Activated CD4-positive, alpha-beta T cell treated with anti-CD3 and anti-CD28 coated beads, Interleukin-2, amount 50 U/mL, for 4 hours (primary cell): ENCODE measurements around the gene THOC7.
A peak's percentile ranks its signal among the peaks of the same experiment; 100 is the strongest.

ENCODE experiments used
- DNase-seq, 2 experiments: peaks; one replicate each; pipeline ENCODE4 v3.0.0-alpha.2; 2020

Gene THOC7

DNA sequence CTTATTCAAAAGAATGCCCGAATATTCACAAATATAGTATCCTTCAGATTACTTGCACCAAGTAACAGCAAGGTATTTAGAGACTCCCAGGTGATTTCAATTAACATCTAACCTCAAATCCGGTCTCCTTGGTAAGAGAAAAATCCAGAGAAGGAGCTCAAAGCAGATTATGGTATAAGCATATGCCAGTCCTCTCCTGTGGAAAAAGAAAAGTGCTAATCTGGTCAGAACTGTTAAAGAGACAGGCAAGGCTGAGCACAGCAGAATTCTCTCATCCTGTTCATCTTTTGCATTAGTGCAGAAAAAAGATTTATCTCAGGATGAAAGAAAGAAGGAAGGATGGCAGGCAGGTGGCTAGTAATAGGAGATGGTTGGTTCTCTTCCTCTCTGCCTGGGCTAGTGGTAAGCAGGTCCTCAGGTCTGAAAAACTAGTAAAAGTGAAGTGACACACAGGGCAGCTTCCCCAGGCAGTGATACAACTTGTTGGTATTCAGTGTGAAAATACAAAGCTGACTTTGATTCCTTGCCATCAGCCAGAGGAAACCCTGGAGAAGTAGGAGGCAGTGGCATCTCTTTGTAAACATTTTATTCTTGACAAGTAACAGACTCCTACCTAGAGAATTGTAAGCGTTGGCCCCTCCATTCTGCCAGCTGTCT lies 14.3 kb upstream of the THOC7 start:
- DNase-seq: no peak

DNA sequence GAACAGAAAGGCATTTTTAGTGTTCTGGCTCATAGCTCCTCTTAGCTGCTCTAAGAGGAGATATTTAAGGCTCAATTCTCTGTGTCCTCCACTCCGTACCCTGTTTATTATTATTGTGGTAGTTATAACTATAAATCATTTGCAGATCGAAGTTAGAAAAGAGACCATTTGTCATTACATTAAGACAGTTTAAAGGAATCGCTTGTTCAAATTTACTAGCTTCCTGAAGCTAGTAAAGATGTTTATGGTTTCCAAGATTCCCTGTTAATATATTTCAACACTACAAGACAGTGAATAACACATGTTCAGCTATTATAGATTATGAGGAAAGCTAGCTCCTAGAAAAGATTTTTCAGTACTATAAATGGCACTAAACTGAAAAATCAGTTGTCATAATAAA lies 12.7 kb upstream of the THOC7 start:
- no peak for DNase-seq

- DNase-seq: no peak
Observed at GRCh38 chr3:63875510-63875909, 11.9 kb upstream of the THOC7 start.

GRCh38 chr3:63874769-63875168 lies 11.2 kb upstream of the THOC7 start:
- DNase-seq: no peak

- DNase-seq: no peak
Observed at GRCh38 chr3:63872135-63872924, 8.7 kb upstream of the THOC7 start.

GRCh38 chr3:63870615-63871005 lies 7.0 kb upstream of the THOC7 start:
- DNase-seq: no peak

GRCh38 chr3:63869940-63870614 lies 6.5 kb upstream of the THOC7 start:
- DNase-seq: no peak

- no peak for DNase-seq
Observed at GRCh38 chr3:63867225-63867624, 3.6 kb upstream of the THOC7 start.

DNA sequence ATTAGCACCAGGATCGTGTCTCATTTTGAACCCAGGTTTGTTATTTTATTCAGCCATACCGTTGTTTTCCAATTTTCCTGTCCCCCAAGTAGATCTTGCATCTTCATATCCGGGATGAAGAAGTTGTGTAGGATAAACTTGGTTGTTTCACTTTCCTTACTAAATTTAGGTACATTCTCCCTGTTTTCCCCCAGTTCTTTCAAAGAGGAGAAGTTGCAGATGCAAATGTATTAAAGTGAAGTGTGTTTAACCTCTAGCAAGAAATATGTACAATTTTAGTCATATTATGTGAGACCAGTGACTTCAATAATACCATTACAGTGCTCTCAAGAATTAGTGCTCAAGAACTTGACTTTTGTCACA lies 1.3 kb upstream of the THOC7 start:
- no peak for DNase-seq

- DNase-seq: peak; percentile 25
Observed at GRCh38 chr3:63864008-63864964, 681 bp upstream of the THOC7 start.

GRCh38 chr3:63862804-63863149 lies 828 bp downstream of the THOC7 start:
- DNase-seq: no peak

DNA sequence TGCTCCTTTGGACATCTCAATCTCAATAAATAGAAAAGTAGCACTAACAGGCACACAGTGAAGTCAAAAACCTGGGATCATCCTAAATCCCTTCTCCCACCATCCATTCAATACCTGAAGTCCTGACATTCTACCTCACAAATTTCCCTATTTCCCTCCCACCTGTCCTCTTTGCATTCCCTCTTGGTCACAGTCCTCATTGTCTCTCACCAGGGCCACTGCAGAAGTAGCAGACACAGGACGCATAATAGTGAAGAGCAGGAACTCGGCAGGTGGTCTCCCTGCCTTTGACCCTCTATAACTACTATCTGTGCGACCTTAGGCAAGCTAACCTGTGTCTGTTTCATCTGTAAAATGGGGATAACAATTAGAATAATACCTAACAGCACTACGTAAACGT lies 2.3 kb downstream of the THOC7 start:
- no peak for DNase-seq

GRCh38 chr3:63860776-63861175 lies 2.8 kb downstream of the THOC7 start:
- DNase-seq: no peak

DNA sequence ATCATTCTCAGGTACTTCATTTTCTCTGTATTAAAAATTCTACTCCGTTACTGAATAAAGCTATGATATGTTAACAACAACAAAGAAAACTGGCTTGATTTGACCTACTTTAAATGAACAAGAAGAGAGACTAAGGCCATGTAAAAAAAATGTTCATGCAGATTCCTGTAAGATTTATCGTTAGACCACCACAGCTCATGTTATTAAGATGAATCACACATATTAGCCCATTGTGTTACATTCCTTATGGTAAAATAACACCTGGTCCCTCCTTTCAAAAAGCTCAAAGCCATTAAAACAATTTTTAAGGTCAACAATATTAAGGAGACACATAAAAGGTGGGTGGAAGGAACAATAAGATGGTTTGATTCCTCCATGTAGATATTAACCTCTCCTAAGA lies 6.3 kb downstream of the THOC7 start:
- DNase-seq: no peak

GRCh38 chr3:63855333-63855940 lies 8.2 kb downstream of the THOC7 start:
- DNase-seq: no peak

- DNase-seq: no peak
Observed at GRCh38 chr3:63853106-63853505, 10.5 kb downstream of the THOC7 start.

- DNase-seq: no peak
Observed at GRCh38 chr3:63851287-63851686, 12.3 kb downstream of the THOC7 start.

DNA sequence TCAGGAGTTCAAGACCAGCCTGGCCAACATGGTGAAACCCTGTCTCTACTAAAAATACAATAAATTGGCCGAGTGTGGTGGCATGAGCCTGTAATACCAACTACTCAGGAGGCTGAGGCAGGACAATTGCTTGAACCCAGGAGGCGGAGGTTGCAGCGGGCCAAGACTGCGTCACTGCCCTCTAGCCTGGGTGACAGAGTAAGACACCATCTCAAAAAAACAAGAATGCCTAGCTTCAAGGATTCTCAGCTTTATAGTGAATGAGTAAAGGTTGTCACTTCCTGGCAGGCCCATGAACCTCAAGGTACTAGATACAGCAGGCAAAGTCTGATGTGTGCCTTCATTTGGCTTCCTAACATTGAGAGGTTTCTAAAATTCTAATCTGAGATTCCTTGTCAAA lies 14.4 kb downstream of the THOC7 start:
- DNase-seq: no peak

DNA sequence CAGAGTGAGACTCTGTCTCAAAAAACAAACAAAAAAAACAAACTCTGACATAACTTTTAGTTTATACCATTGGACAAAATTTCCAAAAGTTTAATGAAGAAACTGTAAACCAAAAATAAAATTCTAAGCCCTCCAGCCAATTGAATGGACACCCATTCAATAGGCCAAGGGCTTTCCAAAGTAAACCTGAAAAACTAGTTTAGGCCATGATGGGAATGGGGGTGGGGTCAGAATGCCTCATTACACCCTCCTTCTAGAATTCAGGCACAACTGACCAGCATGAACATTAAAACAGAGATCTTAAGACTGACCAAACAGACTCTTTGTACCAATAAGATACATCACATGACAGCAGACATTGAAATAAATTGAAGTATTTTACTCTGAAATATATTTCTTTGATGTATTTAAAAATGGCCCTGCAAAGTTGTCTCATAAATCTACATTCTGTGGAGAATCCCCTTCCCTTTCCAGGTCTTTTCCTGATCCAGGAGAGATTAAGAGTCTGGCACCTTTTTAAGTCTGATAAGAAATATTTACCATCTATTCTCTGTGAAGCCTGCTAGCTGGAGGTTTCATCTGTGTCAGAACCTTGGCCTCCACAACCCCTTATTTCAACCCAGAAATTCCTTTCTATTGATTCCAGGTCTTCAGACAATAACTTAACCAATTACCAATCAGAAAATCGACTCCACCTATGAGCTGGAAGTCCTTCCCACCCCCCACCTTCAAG lies 15.7 kb downstream of the THOC7 start:
- no peak for DNase-seq

- DNase-seq: no peak
Observed at GRCh38 chr3:63845215-63845614, 18.4 kb downstream of the THOC7 start.

GRCh38 chr3:63842127-63842526 lies 21.5 kb downstream of the THOC7 start:
- no peak for DNase-seq

DNA sequence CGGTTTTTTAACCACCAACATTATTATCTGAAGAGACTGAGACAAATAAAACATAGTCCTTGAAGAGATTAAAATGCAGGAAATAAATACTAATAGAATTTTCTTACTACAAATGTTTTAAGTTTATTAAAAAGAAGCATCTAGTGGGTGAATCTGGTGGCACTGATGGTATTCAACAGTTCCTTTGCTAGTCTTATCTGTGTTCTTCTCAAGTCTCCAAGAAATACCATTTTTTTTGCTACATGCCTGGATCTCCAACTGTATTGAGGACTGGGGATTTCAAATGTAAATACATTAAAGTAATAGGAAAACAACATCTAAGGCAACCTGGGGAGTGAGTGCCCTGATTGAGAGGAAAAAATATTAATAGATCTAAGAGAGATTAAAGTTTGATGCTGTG lies 21.9 kb downstream of the THOC7 start:
- no peak for DNase-seq
